GM12878 (cell line): ENCODE data around the gene POLA1.

ENCODE experiments used
- BHLHE40 ChIP-seq, 2 experiments: fragments of 450-650 bp in 1 of 2; IDR thresholded peaks; 2 replicates each; pipeline ENCODE4 v1.6.1; 2011 to 2017; ENCODE audit warnings: low read depth in 2 of 2, borderline replicate concordance in 1 of 2, improper control_type of control experiment in 1 of 2, low read length in 1 of 2, mild to moderate bottlenecking in 1 of 2
- CBFB ChIP-seq: IDR thresholded peaks from 2 replicates; pipeline ENCODE4 v1.6.1; 2016; ENCODE audit warnings: antibody characterized with exemption, low read depth
- CEBPB ChIP-seq, 2 experiments: fragments of 150-350 bp in 1 of 2; IDR thresholded peaks; 2 replicates each; pipeline ENCODE4 v1.6.1; 2012 to 2014; ENCODE audit warnings: low read depth in 2 of 2, low read length in 2 of 2, borderline replicate concordance in 1 of 2, inconsistent platforms in 1 of 2
- GATAD2B ChIP-seq: fragments of 450-650 bp; conservative IDR thresholded peaks from 2 replicates; pipeline ENCODE4 v1.6.1; 2017; ENCODE audit warnings: low read depth, mild to moderate bottlenecking, moderate library complexity
- HDAC2 ChIP-seq: fragments of 200-600 bp; sonication (generic); IDR thresholded peaks from 2 replicates; pipeline ENCODE4 v1.6.1; 2017
- MYC ChIP-seq: IDR thresholded peaks from 2 replicates; pipeline ENCODE4 v1.6.1; 2011; ENCODE audit warnings: mild to moderate bottlenecking, low read length, moderate library complexity, inconsistent platforms; ENCODE audit not compliant: insufficient read depth, insufficient replicate concordance, insufficient read length, severe bottlenecking
- POLR2A ChIP-seq: IDR thresholded peaks from 2 replicates; pipeline ENCODE4 v1.6.1; 2011; ENCODE audit warnings: low read depth, mild to moderate bottlenecking, low read length
- RAD51 ChIP-seq: fragments of 450-650 bp; IDR thresholded peaks from 2 replicates; pipeline ENCODE4 v1.6.1; 2016; ENCODE audit warnings: moderate library complexity, mild to moderate bottlenecking, inconsistent platforms
- RCOR1 ChIP-seq: conservative IDR thresholded peaks from 2 replicates; pipeline ENCODE4 v1.6.1; 2012; ENCODE audit warnings: low read depth, low read length, improper control_type of control experiment
- TF ChIP-seq, protein P1 (sequence below), 3 experiments: IDR thresholded peaks in 2 of 3; conservative IDR thresholded peaks in 1 of 3; 2 replicates each; pipeline ENCODE4 v1.5.1; 2011; ENCODE audit warnings: low read depth in 3 of 3, low read length in 3 of 3, mild to moderate bottlenecking in 3 of 3, control low read depth in 2 of 3, moderate library complexity in 2 of 3, inconsistent platforms in 1 of 3, mixed read lengths in 1 of 3; ENCODE audit not compliant: control insufficient read depth in 2 of 3, insufficient read depth in 1 of 3; ENCODE audit errors: extremely low read depth in 1 of 3
- TF ChIP-seq, protein P2 (sequence below): IDR thresholded peaks from 2 replicates; pipeline ENCODE4 v1.6.1; 2012; ENCODE audit warnings: low read length, inconsistent platforms
- TF ChIP-seq, protein P3 (sequence below): IDR thresholded peaks from 2 replicates; pipeline ENCODE4 v1.6.1; 2011; ENCODE audit warnings: borderline replicate concordance, low read depth, mild to moderate bottlenecking, moderate library complexity, mixed read lengths, low read length; ENCODE audit not compliant: insufficient read depth; ENCODE audit errors: extremely low read length
- TF ChIP-seq, protein P4 (sequence below): IDR thresholded peaks from 2 replicates; pipeline ENCODE4 v1.6.1; 2011; ENCODE audit warnings: low read depth, low read length, improper control_type of control experiment, borderline replicate concordance
- TF ChIP-seq, protein P5 (sequence below): IDR thresholded peaks from 2 replicates; pipeline ENCODE4 v1.6.1; 2012; ENCODE audit warnings: mild to moderate bottlenecking, low read depth, low read length

DNA sequence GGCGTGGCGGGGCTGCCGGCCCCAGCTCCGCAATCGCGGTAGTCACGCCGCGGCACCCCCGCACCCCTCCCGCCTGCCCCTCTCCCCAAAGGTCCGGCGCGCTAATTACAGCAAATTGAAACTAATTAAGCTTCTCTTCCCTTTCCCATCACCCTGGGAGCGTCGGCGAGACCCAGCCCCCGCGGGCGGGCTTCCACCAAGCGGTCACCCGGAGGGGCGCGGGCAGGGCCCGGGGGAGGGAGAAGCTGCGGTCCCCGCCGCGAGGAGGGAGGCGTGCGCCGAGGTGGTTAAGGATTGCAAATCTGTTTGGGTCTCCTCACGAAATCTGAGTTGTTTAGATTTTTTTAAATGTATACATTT is 308.9 kb downstream of the POLA1 start:
- no peak for TF ChIP-seq CEBPB (IDR thresholded peaks at IDR 0.05; ENCODE audit: borderline replicate concordance in 1 of 2, low read depth in 2 of 2, low read length in 2 of 2)
- TF ChIP-seq, protein P1, sequence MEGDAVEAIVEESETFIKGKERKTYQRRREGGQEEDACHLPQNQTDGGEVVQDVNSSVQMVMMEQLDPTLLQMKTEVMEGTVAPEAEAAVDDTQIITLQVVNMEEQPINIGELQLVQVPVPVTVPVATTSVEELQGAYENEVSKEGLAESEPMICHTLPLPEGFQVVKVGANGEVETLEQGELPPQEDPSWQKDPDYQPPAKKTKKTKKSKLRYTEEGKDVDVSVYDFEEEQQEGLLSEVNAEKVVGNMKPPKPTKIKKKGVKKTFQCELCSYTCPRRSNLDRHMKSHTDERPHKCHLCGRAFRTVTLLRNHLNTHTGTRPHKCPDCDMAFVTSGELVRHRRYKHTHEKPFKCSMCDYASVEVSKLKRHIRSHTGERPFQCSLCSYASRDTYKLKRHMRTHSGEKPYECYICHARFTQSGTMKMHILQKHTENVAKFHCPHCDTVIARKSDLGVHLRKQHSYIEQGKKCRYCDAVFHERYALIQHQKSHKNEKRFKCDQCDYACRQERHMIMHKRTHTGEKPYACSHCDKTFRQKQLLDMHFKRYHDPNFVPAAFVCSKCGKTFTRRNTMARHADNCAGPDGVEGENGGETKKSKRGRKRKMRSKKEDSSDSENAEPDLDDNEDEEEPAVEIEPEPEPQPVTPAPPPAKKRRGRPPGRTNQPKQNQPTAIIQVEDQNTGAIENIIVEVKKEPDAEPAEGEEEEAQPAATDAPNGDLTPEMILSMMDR (IDR thresholded peaks at IDR 0.05 in 2 of 3, conservative IDR thresholded peaks at IDR 0.05 in 1 of 3; ENCODE audit: control insufficient read depth in 2 of 3, extremely low read depth in 1 of 3, insufficient read depth in 1 of 3, low read depth in 3 of 3, low read length in 3 of 3): no peak
- TF ChIP-seq RAD51: no peak
- no peak for TF ChIP-seq POLR2A
- TF ChIP-seq, protein P2, sequence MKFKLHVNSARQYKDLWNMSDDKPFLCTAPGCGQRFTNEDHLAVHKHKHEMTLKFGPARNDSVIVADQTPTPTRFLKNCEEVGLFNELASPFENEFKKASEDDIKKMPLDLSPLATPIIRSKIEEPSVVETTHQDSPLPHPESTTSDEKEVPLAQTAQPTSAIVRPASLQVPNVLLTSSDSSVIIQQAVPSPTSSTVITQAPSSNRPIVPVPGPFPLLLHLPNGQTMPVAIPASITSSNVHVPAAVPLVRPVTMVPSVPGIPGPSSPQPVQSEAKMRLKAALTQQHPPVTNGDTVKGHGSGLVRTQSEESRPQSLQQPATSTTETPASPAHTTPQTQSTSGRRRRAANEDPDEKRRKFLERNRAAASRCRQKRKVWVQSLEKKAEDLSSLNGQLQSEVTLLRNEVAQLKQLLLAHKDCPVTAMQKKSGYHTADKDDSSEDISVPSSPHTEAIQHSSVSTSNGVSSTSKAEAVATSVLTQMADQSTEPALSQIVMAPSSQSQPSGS: no peak
- no peak for TF ChIP-seq RCOR1
- TF ChIP-seq BHLHE40 (IDR thresholded peaks at IDR 0.05; ENCODE audit: borderline replicate concordance in 1 of 2, low read depth in 2 of 2, low read length in 1 of 2): no peak
- no peak for TF ChIP-seq CBFB
- TF ChIP-seq, protein P3, sequence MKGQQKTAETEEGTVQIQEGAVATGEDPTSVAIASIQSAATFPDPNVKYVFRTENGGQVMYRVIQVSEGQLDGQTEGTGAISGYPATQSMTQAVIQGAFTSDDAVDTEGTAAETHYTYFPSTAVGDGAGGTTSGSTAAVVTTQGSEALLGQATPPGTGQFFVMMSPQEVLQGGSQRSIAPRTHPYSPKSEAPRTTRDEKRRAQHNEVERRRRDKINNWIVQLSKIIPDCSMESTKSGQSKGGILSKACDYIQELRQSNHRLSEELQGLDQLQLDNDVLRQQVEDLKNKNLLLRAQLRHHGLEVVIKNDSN: no peak
- no peak for TF ChIP-seq GATAD2B
- TF ChIP-seq, protein P4, sequence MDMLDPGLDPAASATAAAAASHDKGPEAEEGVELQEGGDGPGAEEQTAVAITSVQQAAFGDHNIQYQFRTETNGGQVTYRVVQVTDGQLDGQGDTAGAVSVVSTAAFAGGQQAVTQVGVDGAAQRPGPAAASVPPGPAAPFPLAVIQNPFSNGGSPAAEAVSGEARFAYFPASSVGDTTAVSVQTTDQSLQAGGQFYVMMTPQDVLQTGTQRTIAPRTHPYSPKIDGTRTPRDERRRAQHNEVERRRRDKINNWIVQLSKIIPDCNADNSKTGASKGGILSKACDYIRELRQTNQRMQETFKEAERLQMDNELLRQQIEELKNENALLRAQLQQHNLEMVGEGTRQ: no peak
- TF ChIP-seq, protein P5, sequence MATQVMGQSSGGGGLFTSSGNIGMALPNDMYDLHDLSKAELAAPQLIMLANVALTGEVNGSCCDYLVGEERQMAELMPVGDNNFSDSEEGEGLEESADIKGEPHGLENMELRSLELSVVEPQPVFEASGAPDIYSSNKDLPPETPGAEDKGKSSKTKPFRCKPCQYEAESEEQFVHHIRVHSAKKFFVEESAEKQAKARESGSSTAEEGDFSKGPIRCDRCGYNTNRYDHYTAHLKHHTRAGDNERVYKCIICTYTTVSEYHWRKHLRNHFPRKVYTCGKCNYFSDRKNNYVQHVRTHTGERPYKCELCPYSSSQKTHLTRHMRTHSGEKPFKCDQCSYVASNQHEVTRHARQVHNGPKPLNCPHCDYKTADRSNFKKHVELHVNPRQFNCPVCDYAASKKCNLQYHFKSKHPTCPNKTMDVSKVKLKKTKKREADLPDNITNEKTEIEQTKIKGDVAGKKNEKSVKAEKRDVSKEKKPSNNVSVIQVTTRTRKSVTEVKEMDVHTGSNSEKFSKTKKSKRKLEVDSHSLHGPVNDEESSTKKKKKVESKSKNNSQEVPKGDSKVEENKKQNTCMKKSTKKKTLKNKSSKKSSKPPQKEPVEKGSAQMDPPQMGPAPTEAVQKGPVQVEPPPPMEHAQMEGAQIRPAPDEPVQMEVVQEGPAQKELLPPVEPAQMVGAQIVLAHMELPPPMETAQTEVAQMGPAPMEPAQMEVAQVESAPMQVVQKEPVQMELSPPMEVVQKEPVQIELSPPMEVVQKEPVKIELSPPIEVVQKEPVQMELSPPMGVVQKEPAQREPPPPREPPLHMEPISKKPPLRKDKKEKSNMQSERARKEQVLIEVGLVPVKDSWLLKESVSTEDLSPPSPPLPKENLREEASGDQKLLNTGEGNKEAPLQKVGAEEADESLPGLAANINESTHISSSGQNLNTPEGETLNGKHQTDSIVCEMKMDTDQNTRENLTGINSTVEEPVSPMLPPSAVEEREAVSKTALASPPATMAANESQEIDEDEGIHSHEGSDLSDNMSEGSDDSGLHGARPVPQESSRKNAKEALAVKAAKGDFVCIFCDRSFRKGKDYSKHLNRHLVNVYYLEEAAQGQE: no peak
- TF ChIP-seq HDAC2: no peak
- no peak for TF ChIP-seq MYC
